ENCODE data around the gene ISLR.

Gene ISLR

DNA sequence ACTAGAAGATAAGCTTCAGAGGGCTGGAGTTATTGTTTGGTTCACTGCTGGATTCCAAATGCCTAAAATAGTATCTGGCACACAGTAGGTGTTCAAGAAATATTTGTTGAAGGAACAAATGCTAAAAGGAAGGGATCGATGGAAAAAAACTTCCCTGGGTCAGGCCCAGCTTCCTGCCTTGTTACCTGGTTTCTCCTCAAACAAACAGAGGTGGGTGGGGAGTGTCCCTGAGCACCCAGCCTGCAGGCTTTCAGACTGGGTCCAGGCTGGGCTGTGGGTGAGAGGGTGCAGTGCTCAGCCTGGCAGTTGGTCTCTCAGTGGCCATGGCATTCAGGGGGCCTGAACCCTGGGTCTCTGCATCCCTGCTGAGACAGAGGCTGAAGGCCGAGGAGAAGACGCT, 43.4 kb downstream of the ISLR start:
- DNase-seq, result no peak

DNA sequence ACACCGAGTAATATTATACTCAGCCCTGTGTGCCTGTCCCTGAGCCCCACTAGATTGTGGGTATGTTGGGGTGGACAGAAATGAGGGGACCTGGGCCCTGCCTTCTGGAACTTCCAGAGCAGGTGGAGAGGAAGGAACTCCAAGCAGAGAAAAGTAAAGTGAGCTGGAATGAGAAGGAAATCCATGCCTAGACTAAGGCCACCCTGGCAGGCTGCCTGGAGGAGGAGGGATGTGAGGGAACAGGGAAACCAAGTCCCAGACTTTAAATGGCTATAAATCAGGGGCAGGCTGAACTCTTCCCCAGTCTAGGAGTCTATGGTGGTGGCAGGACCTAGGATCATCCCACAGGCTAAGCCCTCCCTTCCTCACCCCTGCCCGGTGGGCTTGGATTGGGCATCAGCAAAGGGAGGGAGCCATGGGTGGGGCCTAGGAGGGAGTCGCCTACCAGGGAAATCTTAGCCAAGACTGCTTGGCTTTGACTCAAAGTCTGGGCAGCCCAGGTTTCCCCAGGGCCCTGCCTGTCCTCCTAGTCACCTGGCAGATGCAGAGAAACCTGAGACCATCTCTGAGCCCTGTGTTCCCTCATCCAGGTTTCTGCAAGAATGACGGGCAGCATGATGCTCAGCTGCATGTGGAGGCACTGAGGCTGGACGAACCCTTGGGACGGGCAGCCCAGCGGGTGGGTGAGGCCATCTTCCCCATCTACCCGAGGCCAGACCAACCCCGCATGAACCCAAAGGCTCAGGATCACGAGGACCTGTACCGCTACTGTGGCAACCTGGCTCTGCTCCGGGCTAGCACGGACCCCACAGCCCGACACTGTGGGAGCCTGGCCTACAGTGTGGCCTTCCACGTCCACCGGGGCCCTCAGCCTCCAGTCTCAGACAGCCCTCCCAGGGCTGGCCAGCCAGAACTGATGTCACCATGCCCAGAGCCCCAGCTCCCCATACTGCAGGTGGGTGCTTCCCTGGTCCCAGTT, 44.7 kb downstream of the ISLR start:
- DNase-seq, result no peak

DNA sequence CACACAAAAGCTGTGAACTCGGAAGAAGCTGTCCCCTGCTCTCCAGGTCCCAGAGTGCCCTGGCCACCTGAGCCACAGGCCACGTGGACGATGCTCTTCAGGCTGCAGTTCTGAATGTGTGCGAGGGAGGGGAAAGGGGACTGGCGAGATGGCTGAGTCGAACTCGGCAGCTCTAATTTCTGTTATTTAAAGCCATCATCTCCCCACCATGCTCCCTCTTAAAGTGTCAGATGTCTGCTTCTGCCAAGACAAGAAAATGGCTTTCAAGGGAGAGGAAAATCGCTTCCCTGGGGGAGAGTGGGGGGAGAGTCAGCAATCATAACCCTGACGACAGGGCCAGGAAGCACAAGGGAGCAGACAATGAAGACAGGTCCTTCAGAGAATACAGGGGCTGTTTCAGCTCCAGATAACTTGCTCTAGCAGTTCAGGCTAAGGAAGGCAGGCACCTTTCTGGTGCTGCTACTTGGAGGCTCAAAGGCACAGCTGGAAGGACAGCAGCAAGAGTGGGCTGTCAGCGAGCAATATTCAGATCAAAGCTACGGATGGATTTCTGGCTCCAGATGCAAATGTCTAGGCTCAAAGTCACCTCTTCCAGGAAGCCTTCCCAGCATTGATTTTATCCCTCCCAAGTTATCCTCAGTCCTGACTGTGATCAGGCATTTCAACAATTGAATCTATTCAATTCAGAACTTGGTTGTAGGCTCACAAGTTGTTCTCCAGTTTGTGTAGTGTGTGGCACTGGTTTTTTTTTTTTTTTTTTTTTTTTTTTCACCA, 47.2 kb downstream of the ISLR start:
- no peak for DNase-seq

GRCh38 chr15:74221399-74222239, 48.1 kb downstream of the ISLR start:
- no peak for DNase-seq

- no peak for DNase-seq
These were observed 49.0 kb downstream of the ISLR start for GRCh38 chr15:74222240-74223119.

DNA sequence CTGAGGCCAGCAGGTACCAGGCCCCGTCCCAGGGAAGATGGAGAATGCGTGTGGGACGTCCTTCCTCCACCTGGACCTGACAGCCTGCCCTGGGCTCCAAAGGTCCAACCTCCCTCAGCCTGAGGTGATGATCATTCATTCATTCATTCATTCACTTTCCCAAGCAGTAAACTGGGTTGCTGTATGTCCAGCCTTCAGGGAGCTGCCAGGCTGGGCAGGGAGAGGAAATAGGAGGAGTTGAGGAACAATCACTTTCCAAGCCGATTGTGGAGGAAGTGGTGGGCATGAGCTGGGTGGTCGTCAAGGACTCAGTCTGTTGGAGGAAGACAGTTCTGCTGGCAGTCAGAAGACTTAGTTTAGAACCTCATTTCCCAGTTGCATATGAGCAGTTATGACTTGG, 52.4 kb downstream of the ISLR start:
- DNase-seq, result no peak
